Sciatic nerve (tissue), 2 donors: Measurements from ENCODE around the gene KPNA6. TPM values are rescaled to one million over a fixed set of nuclear protein-coding genes. Genes with fewer than 3 reads are reported as not detected.

ENCODE experiments used
- ATAC-seq: fragments of 200-7000 bp; cut with Tn5 transposase; one replicate; pipeline ENCODE4 v1.9.1; 2020; ENCODE audit warnings: mild to moderate bottlenecking, moderate library complexity
- DNase-seq: peaks from one replicate; pipeline ENCODE4 v3.0.0-alpha.2; 2020; ENCODE audit warnings: low spot score
- intact Hi-C: fragments of 100-400 bp; cut with DNase I; formaldehyde crosslinking; loops from one replicate; pipeline ENCODE4 v1.14.2; 2022
- total RNA-seq: library from RNA; stranded (reverse); fragmentation: NEBNext Ultra II Directional; extraction: Animal tissue kit (Norgen Biotek cat#: 25700); gene quantifications from one replicate; pipeline ENCODE4 v1.2.1, GENCODE V29; 2021
- donor health status: DM: no; HTN: no; CAD: no.
- donor health status: DM: no; HTN: no; CAD: no.

KPNA6 gene
- total RNA-seq, 1 donor from 2014 or later = 58.9 TPM

- ATAC-seq = peak; percentile 81
- peak; percentile 87 for DNase-seq
- intact Hi-C loops = no loop called here
Observed at GRCh38 chr1:32200226-32201010, 92.6 kb downstream of the KPNA6 start, which contains the start of gene CCDC28B. Gene CCDC28B, plus strand, starts transcription at chr1:32200595. Its CDS starts 1,341 bp downstream, at chr1:32201936.

- DNase-seq = peak; percentile 85
- intact Hi-C loops = no loop called here
- ATAC-seq = peak; percentile 51
Observed at GRCh38 chr1:32201011-32201855, 93.4 kb downstream of the KPNA6 start.

DNA sequence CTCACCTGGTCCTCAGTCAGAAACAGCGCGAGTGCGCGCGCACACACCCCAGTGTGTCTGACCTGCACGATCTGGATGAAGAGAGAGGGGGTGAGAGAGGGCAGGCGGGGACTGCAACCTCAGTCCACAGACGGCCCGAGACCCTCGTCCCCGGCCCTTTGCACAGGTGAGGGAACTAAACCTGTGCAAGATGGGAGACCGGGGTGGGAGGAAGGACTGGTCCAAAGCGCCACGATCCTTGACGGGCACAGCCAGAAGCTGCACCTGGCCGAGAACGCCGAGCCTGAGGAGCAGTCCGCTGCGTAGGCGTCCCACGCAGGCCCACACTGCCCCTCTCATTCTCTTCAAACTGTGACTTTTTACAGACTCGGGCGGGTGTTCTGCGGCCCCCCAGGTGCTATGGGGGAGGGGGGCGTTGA, 97.1 kb downstream of the KPNA6 start:
- intact Hi-C loops = no loop called here
- DNase-seq (no peak), ATAC-seq (no peak)

- peak; percentile 93 for DNase-seq
- ATAC-seq = peak; percentile 90
- intact Hi-C loops = no loop called here
Observed at GRCh38 chr1:32205401-32206370, 97.8 kb downstream of the KPNA6 start, which contains the start of gene IQCC. Gene IQCC, plus strand, starts transcription at chr1:32205671. Its CDS starts 11 bp downstream, at chr1:32205682.

DNA sequence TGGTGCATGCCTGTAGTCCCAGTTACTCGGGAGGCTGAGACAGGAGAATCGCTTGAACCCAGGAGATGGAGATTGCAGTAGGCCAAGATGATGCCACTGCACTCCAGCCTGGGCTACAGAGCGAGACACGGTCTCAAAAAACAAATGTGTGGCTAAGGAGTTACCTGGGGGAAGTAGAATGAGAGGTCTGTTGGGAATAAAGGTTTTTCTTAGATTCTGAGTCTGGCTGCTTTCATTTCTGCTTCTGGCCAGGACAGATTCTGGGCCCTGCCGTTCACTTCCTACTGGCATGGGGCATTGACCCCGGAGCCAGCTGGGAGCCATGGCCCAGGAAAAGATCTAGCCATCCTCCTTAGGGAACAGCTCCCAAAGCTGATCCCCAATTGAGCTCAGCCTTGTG, 100.6 kb downstream of the KPNA6 start:
- ATAC-seq = no peak
- intact Hi-C loops = no loop called here
- DNase-seq = no peak

DNA sequence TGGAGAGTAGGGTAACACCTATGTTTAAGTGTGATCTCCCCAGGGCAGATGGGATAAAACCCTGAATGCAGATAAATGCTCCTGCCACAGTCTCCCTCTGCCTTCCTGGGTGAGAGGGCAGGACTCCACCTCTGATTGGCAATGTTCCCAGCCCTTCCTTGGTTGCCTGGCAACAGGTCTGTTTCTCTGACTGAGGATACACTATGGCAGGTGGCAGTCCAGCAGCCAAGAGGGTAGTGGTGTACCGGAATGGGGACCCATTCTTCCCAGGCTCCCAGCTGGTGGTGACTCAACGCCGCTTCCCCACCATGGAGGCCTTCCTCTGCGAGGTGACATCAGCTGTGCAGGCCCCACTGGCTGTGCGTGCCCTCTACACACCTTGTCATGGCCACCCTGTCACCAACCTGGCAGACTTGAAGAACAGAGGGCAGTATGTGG, 101.1 kb downstream of the KPNA6 start, which contains the start of gene DCDC2B:
DCDC2B (plus strand) TSS at position 199 of the 438 bp plus-strand sequence; CDS start at position 204, 5 bp downstream.
- no peak for DNase-seq
- ATAC-seq = no peak
- intact Hi-C loops = no loop called here

DNA sequence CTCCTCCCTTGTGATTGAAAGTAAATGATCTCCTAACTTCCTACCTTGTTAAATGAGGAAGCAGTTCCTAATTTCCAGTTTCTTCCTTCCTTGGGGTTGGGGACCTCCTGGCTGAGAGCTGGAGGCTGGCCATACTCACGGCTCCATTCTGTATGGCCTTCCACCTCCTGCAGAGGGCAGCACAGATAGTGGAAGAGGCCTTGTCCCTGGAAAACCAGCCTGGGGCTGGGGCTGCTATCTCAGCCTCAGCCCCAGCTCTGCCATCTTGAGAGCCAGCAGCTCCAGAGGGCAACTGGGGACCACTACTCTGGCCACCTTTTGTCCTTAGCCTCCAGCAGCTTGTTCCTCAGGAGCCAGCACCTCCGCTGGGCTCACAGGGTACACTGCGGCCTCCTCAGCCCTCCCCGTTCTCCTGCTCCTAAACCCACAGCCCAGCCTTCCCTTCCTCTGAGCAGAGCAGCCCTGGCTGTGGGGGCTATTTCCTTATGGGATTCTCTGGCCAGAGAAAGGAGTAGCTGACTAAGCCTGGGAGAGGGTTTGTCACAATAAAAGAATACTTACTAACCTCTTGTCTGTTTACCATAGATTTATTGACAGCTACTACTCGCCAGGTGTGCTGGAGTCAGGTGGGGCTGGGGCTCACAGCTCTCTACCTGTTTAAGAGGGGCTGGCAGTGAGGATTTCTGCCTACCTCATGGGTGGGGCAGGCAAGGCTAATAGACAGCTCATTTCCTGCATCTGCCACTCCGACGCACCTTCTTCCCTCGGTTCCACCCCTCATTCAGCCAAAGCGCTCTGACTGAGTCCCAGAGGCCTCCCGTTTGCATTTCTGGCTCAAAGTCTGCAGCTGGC, 108.0 kb downstream of the KPNA6 start:
- intact Hi-C loops = no loop called here
- DNase-seq = no peak
- peak; percentile 66 for ATAC-seq

DNA sequence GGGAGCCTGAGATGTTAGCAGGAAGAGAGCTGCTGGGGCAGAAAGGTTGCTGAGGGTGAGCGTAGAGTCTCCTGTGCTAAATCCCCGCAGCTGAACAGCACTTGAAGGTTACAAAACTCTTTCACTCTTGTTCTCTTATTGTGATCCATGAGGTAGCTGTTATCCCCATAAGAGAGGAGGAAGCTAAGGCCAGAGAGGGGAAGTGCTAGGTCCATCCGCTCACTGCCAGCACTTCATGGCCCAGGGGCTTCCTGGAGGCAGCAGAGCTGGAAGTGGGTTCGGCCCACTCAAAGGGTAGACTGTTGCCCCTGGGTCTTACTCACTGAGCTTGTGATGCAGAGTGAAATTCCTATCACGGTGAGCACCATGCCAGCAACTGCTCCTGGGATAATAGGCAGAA, 108.7 kb downstream of the KPNA6 start:
- DNase-seq (no peak), ATAC-seq (no peak)
- intact Hi-C loops = no loop called here

DNA sequence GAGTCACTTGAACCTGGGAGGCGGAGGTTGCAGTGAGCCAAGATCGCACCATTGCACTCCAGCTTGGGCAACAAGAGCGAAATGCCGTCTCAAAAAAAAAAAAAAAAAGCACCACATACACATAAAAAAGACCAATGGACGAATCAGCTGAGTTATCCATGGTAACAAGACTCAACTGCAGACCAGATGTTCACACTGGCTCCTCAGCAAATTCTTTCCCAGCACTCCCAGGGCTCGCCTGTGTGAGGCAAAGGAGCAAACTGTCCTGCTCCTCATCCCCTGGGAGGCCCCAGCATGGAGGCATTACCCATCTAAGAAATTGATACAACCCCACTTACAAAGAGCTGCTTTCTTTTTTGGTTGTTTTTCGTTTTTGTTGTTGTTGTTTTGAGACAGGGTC, 111.2 kb downstream of the KPNA6 start:
- DNase-seq = no peak
- no peak for ATAC-seq
- intact Hi-C loops = no loop called here

- intact Hi-C loops = no loop called here
- DNase-seq (no peak), ATAC-seq (no peak)
Observed at GRCh38 chr1:32220746-32221580, 113.1 kb downstream of the KPNA6 start.

GRCh38 chr1:32221581-32221979, 113.7 kb downstream of the KPNA6 start:
- ATAC-seq (no peak), DNase-seq (no peak)
- intact Hi-C loops = no loop called here

- DNase-seq (peak; percentile 95), ATAC-seq (peak; percentile 98)
- intact Hi-C loops = no loop called here
Observed at GRCh38 chr1:32221980-32222755, 114.3 kb downstream of the KPNA6 start, which contains the start of the genes EIF3I and TMEM234. Gene EIF3I, plus strand, starts transcription at chr1:32222407. Its CDS starts 35 bp downstream, at chr1:32222442. Gene TMEM234, minus strand, starts transcription at chr1:32222353. Its CDS starts 31 bp downstream, at chr1:32222322.

DNA sequence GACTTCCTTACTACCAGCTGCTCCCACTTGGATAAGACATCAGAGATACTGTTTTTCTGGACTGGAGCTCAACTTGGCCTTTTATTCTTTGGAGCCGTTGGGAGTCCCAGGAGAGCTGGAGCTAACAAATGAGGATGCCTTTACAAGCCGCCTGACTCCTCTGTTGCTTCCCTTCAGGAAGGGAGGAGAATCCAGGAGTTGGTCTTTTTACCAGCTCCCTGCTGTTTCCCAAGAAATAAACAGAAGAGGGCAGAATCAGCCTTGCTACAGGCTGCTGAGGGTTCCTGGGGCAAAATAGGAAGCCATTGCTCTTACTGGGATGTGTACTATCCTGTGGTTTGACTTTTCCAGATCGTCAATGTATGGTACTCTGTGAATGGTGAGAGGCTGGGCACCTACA, 115.8 kb downstream of the KPNA6 start:
- intact Hi-C loops = no loop called here
- no peak for ATAC-seq
- no peak for DNase-seq

GRCh38 chr1:32224285-32224684, 116.4 kb downstream of the KPNA6 start:
- no peak for ATAC-seq
- intact Hi-C loops = no loop called here
- DNase-seq = no peak
